ENCODE results near the gene ID2.

DNA sequence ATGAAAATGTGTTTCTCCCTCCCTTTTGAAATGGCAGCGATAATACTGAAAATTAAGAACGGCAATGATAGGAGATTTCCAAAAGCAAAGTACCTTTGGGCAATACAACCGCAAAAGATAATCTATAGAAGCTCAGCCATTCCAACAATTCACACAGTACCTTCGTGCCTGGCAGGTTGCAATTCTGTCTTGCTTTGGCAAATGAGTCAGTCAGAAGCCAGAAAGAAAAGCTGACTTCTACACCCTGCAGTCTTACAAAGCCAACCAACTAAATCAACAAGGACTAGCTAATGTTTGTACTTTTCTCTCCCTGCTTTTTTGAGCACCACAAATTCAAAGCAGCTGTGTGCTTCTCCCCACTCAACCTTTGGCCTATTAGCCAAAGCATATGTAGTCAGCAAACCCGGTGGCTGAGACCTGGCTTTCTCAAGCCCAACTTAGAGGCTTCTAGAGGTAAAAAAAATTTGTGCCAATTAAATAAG is 25.7 kb upstream of the ID2 start:
- TF ChIP-seq, protein P1, sequence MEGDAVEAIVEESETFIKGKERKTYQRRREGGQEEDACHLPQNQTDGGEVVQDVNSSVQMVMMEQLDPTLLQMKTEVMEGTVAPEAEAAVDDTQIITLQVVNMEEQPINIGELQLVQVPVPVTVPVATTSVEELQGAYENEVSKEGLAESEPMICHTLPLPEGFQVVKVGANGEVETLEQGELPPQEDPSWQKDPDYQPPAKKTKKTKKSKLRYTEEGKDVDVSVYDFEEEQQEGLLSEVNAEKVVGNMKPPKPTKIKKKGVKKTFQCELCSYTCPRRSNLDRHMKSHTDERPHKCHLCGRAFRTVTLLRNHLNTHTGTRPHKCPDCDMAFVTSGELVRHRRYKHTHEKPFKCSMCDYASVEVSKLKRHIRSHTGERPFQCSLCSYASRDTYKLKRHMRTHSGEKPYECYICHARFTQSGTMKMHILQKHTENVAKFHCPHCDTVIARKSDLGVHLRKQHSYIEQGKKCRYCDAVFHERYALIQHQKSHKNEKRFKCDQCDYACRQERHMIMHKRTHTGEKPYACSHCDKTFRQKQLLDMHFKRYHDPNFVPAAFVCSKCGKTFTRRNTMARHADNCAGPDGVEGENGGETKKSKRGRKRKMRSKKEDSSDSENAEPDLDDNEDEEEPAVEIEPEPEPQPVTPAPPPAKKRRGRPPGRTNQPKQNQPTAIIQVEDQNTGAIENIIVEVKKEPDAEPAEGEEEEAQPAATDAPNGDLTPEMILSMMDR (IDR thresholded peaks at IDR 0.05) = no peak
- TF ChIP-seq EP300 (IDR thresholded peaks at IDR 0.05) (no peak), POLR2AphosphoS5 (IDR thresholded peaks at IDR 0.05) (no peak), POLR2A (IDR thresholded peaks at IDR 0.05) (no peak)
